Stimulated activated CD8-positive, alpha-beta memory T cell treated with anti-CD3 and anti-CD28 coated beads, Interleukin-12 subunit alpha, Interleukin-12 subunit beta, amount 100 ng/mL, for 24 hours (primary cell): ENCODE measurements around the gene ZNF646.
"Not testable (repeated sequence)": the region's sequence is repeated elsewhere in the genome, so short reads cannot be mapped to it uniquely, and the experiment has no call there.

Experiments used
- DNase-seq: peaks from one replicate; pipeline ENCODE4 v3.0.0-alpha.2; 2020; ENCODE audit errors: extremely low read depth

ZNF646 gene

DNA sequence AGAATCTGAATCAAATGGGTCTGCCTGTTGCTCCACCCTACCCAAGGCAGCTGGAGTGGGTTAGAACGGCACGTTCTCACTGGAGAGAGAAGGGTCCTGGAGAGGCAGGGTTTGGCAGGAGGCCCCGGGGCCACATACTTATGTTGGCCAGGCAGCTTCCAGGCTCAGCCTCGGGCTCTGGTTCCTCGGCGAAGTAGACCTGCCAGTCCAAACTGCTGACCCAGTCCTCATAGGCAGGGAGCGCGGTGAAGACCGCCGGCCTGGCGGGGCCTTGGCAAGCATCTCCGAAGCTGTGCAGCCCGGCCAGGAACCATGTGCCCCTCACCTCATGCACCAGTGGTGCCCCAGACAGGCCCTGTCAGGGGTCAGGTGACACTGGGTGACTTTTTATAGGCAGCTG is 9.8 kb downstream of the ZNF646 start:
- DNase-seq = no peak

- no peak for DNase-seq
Observed at GRCh38 chr16:31084584-31085302, 10.5 kb downstream of the ZNF646 start.

DNA sequence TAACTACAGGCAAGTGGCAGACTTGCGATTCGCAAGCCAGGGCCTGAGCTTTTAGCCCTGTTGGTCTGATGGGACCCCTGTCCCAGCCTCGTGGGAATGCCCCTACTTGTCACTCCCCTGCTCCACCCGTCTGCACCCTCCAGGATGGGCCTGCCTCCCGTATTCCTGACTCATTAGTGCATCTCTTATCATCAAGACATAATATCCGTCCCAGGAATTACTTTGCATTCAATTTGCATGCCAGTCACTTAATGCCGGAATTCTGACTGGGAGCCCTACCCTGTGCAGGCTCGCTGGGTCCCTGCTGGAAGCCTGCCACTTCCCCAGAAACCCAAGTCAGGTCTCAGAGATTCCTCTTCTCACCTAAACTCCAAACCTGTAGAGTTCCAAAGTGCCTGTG is 11.2 kb downstream of the ZNF646 start:
- no peak for DNase-seq

DNA sequence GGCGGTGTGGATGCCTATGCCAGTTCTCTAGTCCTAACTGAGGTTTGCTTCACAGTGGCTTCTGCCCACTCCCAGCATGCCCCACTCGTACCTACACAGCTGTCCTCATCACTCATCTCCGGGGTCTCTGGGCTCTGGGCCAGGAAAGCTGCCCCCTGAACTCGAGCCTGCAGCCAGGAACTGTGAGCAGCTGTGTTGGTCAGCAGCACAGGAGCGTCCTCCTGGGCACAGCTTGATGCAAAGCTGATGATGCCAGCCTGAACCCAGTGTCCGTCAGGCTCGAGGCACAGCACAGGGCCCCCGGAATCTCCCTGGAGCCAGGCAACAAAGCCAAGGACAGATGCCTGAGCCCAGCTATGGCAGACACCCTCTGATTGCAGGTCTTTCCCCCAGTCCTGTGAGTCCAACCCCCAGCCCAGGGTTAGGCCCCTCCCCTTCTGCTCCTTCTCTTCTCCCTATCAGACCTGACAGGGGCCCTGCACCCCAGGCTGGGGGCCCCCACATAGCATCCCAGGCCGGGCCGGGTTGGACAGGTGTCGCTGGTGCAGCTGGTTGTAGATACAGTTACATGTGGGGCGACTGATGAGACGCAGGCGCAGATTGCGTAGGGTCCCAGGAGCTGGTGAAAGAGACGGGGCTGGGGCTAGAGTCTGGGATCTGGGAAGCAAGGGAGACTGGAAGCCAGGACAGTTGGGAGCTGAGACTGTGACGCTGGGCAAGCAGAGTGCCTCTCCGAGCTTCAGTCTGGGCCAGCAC is 11.8 kb downstream of the ZNF646 start:
- no peak for DNase-seq

DNA sequence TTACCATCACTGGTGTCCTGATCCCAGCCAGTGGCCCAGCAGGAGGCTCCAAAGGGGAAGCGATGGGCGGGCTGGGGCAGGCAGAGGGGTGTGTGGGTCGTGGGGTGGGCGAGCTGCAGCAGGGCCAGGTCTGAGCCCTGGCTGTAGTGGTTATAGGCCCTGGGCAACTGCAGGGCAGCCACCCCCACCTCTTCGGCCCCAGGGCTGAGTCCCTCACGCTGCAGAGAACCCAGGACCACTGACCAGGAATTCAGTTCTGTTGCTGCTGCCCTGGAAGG is 12.3 kb downstream of the ZNF646 start:
- no peak for DNase-seq

- DNase-seq = no peak
Observed at GRCh38 chr16:31087481-31087880, 13.3 kb downstream of the ZNF646 start.

- no peak for DNase-seq
Observed at GRCh38 chr16:31087971-31088370, 13.7 kb downstream of the ZNF646 start.

DNA sequence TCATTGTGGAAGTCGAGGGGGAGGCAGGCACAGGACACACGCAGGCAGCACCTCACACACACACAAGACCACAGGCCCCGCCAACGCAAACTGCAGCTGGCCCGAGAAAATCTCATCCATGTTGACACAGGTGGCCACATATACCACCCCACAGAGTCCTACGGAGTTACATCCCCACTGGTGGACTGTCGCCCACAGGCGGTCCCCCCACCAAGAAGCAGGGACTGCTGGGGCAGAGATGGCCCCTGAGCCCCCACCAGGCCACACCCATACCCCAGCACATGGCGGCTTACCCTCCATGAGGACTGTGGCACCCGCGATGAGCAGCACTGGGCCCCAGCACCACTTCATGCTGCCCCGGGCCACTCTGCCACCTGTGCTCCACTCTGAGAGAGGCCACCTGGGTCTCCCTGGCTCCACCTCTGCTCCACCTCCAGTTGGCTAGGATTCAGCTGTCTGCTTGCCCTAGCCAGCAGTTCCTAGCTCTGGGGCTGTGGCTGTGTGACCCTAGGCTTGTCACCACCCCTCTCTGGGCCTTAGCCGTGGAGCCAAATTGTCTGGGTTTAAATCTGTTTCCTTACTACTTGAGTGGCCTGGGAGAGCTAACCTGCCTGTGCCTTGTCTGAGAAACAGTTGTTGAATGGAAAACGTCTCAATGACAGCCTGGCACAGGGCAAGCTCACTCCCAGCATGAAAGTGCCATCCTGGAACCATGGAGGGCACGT is 14.4 kb downstream of the ZNF646 start, which contains the start of gene PRSS53:
PRSS53 (minus strand) TSS at position 485 of the 725 bp plus-strand sequence; CDS start at position 351, 134 bp downstream.
- DNase-seq = no peak

DNA sequence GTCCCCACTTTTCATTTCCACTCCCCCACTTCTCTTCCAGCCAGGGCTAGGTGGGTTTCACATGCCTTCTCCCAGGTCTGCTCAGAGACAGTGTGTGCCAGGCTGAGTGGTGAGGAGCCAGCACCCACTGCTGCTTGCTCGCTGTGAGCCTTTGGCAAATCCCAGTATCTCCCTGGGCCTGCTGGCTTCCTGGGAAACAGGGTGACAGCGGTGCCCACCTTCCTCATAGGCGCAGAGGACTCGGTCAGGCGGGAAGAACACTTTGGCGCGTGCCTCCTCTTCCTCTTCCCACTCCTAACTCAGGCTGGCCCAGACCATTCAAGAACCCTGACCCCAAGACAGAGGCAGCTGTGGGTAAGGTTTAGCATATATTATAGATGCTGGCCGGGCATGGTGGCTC is 15.0 kb downstream of the ZNF646 start:
- no peak for DNase-seq

DNA sequence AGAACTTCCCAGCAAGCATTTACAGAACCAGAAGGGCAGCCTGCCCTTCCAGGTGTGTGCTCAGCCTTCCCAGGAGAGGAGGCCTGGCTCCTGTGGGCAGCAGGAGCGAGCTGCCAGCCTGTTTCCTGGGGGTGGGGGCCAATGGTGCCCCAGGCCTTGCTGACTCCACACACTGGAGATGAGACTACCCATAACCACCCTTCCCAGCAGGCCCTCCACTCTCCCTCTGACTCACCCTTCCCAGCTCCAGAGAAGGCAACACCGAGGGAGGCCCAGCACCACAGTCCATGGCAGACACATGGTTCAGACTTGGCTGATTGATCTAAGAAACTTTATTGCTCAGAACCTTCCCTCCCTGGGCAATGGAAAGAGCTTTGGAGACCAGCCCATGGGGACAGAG is 16.3 kb downstream of the ZNF646 start:
- no peak for DNase-seq

DNA sequence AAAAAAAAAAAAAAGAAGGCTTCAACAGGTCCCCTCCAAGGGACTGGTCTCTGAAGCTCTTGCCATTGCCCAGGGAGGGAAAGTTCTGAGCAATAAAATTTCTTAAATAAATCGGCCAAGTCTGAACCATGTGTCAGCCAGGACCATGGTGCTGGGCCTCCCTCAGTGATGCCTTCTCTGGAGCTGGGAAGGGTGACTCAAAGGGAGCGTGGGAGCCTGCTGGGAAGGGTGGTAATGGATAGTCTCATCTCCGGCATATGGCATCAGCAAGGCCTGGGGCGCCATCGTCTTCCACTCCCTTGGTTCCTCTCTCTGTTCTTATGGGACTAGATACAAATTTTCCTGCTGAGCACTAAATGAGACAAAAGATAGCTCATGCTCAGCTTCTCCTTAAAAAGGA is 18.1 kb downstream of the ZNF646 start:
- no peak for DNase-seq

DNA sequence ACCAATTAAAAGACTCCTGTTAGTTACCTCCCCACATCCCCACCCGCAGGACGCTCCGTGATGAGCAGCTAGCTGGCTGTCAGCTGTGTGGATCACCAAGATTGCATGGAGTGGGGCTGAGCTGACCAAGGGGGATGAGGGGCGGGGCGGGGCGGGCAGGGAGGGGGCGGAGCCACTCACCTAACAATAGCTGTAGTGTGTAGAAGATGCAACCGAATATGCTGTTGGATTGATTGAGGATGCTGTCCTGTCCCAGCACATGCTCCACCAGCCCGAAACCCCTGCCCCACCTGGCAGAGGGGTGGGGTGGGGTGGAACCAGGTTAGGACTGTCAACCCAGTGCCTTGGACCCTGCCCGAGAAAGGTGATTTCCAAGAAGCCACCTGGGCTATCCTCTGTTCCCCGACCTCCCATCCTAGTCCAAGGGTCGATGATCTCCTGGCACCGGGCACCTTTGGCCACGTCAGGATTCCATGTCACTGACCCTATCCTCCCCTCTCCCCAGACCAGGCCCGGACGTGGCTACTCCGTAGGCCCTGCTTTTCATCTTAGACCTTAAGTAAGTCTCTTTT is 19.0 kb downstream of the ZNF646 start:
- no peak for DNase-seq

- no peak for DNase-seq
Observed at GRCh38 chr16:31094088-31094423, 19.8 kb downstream of the ZNF646 start.

- peak; percentile 66 for DNase-seq
Observed at GRCh38 chr16:31094424-31095120, 20.4 kb downstream of the ZNF646 start, which contains the start of gene VKORC1. Gene VKORC1 (minus strand): TSS chr16:31094797. CDS start chr16:31094729, 68 bp downstream.

DNA sequence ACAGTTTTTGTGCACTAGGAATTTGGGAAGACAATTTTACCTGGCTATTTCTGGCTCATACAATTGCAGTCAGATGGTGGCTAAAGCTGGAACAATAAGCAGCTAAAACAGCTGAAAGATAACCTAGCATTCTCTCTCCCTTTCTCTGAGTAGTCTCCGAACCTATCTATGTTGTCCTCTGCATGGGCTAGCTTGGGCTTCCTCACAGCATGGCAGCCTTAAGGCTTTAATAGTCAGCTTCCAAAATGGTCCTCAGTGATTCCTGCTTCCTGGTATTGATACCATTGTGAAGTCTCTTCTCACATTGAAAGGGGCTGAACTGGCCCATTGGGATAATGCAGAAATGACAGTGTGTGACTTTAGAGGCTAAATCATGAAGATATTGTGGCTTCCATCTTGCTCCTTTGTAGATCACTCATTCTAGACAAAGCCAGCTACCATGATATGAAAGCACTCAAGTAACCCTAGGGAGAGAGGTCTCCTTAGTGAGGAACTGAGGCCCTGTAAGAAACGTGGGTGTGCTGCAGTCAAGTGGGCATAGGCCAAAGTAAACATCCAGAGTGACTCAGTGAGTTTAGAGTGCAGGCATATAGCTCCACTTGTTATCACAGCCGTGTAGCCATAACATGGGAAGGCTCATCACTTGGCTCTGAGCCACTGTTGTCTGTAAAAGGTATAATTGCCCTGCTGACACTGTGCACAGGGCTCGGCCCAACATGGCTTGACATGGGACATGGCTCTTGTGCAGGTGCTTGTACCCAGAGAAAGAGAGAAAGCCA is 25.8 kb downstream of the ZNF646 start:
- DNase-seq = no peak

GRCh38 chr16:31100876-31101641 is 26.8 kb downstream of the ZNF646 start:
- not testable (repeated sequence) for DNase-seq

- DNase-seq = peak; percentile 54
Observed at GRCh38 chr16:31105677-31106213, 31.5 kb downstream of the ZNF646 start.

DNA sequence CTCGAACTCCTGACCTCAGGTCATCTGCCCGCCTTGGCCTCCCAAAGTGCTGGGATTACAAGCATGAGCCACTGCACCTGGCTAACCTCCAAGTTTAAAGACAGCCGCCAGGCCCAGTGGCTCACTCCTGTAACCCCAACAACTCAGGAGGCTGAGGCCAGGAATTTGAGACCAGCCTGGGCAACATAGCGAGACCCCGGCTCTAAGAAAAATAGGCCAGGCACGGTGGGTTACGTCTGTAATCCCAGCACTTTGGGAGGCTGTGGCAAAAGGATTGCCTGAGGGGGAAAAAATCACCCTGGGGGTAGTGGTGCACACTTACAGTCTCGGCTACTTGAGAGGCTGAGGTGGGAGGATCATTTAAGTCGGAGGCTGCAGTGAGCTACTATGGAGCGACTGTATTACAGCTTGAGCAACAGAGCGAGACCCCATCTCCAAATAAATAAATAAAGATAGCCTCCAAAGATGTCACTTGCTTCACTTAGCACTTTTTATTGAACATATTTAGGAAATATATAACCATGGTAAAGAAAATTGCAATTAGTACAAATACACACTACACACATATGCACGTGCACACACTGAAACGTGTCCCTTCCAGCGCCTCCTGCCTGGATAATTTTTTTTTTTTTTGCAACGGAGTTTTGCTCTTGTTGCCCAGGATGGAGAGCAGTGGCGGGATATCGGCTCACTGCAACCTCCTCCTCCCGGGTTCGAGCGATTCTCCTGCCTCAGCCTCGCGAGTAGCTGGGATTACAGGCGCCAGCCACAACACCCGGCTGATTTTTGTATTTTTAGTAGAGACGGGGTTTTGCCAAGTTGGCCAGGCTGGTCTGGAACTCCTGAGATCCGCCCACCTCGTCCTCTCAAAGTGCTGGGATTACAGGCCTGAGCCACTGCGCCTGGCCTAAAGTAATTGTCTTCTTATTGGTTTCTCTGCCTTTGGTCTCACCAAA is 32.6 kb downstream of the ZNF646 start:
- DNase-seq = no peak

GRCh38 chr16:31107465-31107867 is 33.2 kb downstream of the ZNF646 start:
- DNase-seq = no peak
